Thymus (tissue), 11 donors: Measurements from ENCODE around the gene CCDC152. TPM values are rescaled to one million over a fixed set of nuclear protein-coding genes. Genes with fewer than 3 reads are reported as not detected.
"Not testable (repeated sequence)": the region's sequence is repeated elsewhere in the genome, so short reads cannot be mapped to it uniquely, and the experiment has no call there.

ENCODE experiments used
- DNase-seq, 9 donors: peaks; one replicate each; pipeline ENCODE4 v3.0.0-alpha.2; 2013; ENCODE audit warnings: low spot score in 9 of 9, low read depth in 6 of 9, missing footprints in 1 of 9
- H3K27ac ChIP-seq, 2 donors: one replicate each; pipeline ENCODE4 v1.5.1; 2013; ENCODE audit warnings: control low read depth in 1 of 2, low read depth in 1 of 2, low read length in 1 of 2, mild to moderate bottlenecking in 1 of 2, moderate library complexity in 1 of 2
- H3K27me3 ChIP-seq, 2 donors: one replicate each; pipeline ENCODE4 v1.5.1; 2013; ENCODE audit warnings: low read length in 1 of 2; ENCODE audit not compliant: control insufficient read depth in 2 of 2, insufficient read depth in 1 of 2
- H3K36me3 ChIP-seq, 2 donors: one replicate each; pipeline ENCODE4 v1.5.1; 2013; ENCODE audit warnings: low read length in 1 of 2, mild to moderate bottlenecking in 1 of 2, moderate library complexity in 1 of 2; ENCODE audit not compliant: control insufficient read depth in 2 of 2, insufficient read depth in 2 of 2
- H3K4me1 ChIP-seq, 2 donors: one replicate each; pipeline ENCODE4 v1.5.1; 2013; ENCODE audit warnings: low read length in 2 of 2; ENCODE audit not compliant: control insufficient read depth in 2 of 2, insufficient read depth in 2 of 2
- H3K4me3 ChIP-seq, 2 donors: one replicate each; pipeline ENCODE4 v1.5.1; 2013; ENCODE audit warnings: low read length in 2 of 2, control low read depth in 1 of 2, mild to moderate bottlenecking in 1 of 2
- H3K9me3 ChIP-seq, 2 donors: one replicate each; pipeline ENCODE4 v1.5.1; 2013; ENCODE audit warnings: low read length in 1 of 2, mild to moderate bottlenecking in 1 of 2; ENCODE audit not compliant: control insufficient read depth in 2 of 2, insufficient read depth in 1 of 2
- WGBS: extraction: QIAGEN DNeasy Blood & Tissue Kit; methylation state at CpG from one replicate; pipeline ENCODE4 v1.1.7; 2013; 5-methylcytosine and 5-hydroxymethylcytosine counted together
- polyA plus RNA-seq: library from polyadenylated mRNA; stranded (reverse); fragments of 200-250 nt; gene quantifications from one replicate; pipeline ENCODE4 v1.2.3, GENCODE V29; 2013
- total RNA-seq: library from RNA; stranded (reverse); fragments of 120-200 nt; gene quantifications from one replicate; pipeline ENCODE4 v1.2.4, GENCODE V29; 2013
- donor health status: healthy.

CCDC152 gene
- total and polyA plus RNA-seq, 2 donors: 3.2 to 5.1 TPM

- 98% methylated on average over 25 of the region's 25 CpGs for WGBS
Observed at GRCh38 chr5:42836070-42836769, 79.6 kb downstream of the CCDC152 start.

DNA sequence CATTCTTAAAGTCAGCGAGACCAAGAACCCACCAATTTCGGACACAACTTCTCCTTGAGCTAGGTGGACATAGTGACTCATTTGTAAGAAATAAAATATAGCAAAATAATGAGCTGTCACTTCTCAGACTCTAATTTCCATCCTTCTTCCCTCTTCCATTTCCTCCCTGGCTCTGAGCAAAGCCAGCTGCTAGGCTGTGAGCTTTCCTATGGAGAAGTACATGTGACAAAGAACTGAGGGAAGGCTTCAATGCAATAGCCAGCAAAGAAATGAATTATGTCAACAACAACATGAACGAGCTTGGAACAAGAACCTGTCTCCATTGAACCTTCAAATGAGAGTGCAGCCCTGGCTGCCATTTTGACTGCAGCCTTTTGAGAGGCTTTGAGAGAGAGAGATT, 81.0 kb downstream of the CCDC152 start:
- H3K9me3 ChIP-seq: peaks cover 0 to 7% of the 10 kb centered on the region in 2 donors
- no peak for DNase-seq
- no peaks in the 10 kb centered on the region for H3K27me3 ChIP-seq
- H3K36me3 ChIP-seq: no peaks in the 10 kb centered on the region
- no peak overlapping the region for H3K27ac ChIP-seq
- no peak overlapping the region for H3K4me3 ChIP-seq
- H3K4me1 ChIP-seq: no peaks in the 10 kb centered on the region
- WGBS: 92% methylated on average over 3 of the region's 3 CpGs

More at GRCh38 chr5:42836070-42836769, 79.6 kb downstream of the CCDC152 start:
- Histone ChIP-seq H3K27ac (no peak overlapping the region), H3K36me3 (no peaks in the 10 kb centered on the region), H3K4me1 (no peaks in the 10 kb centered on the region), H3K4me3 (no peak overlapping the region), H3K9me3 (peaks cover 0 to 7% of the 10 kb centered on the region in 2 donors), H3K27me3 (no peaks in the 10 kb centered on the region)
- DNase-seq: no peak

GRCh38 chr5:42839196-42839595, 82.6 kb downstream of the CCDC152 start:
- WGBS: 91% methylated on average over 3 of the region's 3 CpGs
- Histone ChIP-seq H3K9me3 (peaks cover 0 to 7% of the 10 kb centered on the region in 2 donors), H3K36me3 (no peaks in the 10 kb centered on the region), H3K27me3 (no peaks in the 10 kb centered on the region), H3K4me1 (no peaks in the 10 kb centered on the region), H3K4me3 (no peak overlapping the region), H3K27ac (no peak overlapping the region)
- no peak for DNase-seq

GRCh38 chr5:42840269-42840668, 83.7 kb downstream of the CCDC152 start:
- peak in 3 of 9 donors; percentile 2 to 14 (median 3) for DNase-seq
- Histone ChIP-seq H3K4me1 (no peaks in the 10 kb centered on the region), H3K36me3 (no peaks in the 10 kb centered on the region), H3K4me3 (no peak overlapping the region), H3K9me3 (peaks cover 0 to 7% of the 10 kb centered on the region in 2 donors), H3K27me3 (no peaks in the 10 kb centered on the region), H3K27ac (peak overlapping the region in 1 of 2 donors; percentile 53)
- WGBS: 48% methylated on average over 6 of the region's 6 CpGs

GRCh38 chr5:42840842-42841567, 84.4 kb downstream of the CCDC152 start:
- WGBS: 94% methylated on average over 5 of the region's 5 CpGs
- Histone ChIP-seq H3K4me3 (no peak overlapping the region), H3K27me3 (no peaks in the 10 kb centered on the region), H3K9me3 (peaks cover 0 to 6% of the 10 kb centered on the region in 2 donors), H3K27ac (no peak overlapping the region), H3K36me3 (no peaks in the 10 kb centered on the region), H3K4me1 (no peaks in the 10 kb centered on the region)
- no peak for DNase-seq

- H3K4me3 ChIP-seq: no peak overlapping the region
- H3K36me3 ChIP-seq: no peaks in the 10 kb centered on the region
- H3K4me1 ChIP-seq: no peaks in the 10 kb centered on the region
- no peaks in the 10 kb centered on the region for H3K27me3 ChIP-seq
- no peak for DNase-seq
- WGBS: 93% methylated on average over 4 of the region's 4 CpGs
- H3K9me3 ChIP-seq: no peaks in the 10 kb centered on the region
- no peak overlapping the region for H3K27ac ChIP-seq
Observed at GRCh38 chr5:42842921-42843641, 86.5 kb downstream of the CCDC152 start.

GRCh38 chr5:42843675-42844292, 87.2 kb downstream of the CCDC152 start:
- no peak for DNase-seq
- Histone ChIP-seq H3K27me3 (no peaks in the 10 kb centered on the region), H3K36me3 (no peaks in the 10 kb centered on the region), H3K9me3 (no peaks in the 10 kb centered on the region), H3K27ac (no peak overlapping the region), H3K4me3 (no peak overlapping the region), H3K4me1 (no peaks in the 10 kb centered on the region)
- WGBS: 86% methylated on average over 3 of the region's 3 CpGs

DNA sequence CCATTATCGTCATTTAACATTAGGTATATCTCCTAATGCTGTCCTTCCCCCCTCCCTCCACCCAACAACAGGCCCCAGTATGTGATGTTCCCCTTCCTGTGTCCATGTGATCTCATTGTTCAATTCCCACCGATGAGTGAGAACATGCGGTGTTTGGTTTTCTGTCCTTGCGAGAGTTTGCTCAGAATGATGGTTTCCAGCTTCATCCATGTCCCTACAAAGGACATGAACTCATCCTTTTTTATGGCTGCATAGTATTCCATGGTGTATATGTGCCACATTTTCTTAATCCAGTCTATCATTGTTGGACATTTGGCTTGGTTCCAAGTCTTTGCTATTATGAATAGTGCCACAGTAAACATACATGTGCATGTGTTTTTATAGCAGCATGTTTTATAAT, 87.8 kb downstream of the CCDC152 start:
- 98% methylated on average over 4 of the region's 4 CpGs for WGBS
- not testable (repeated sequence) for H3K27ac ChIP-seq

More for the DNA sequence above, 87.8 kb downstream of the CCDC152 start:
- not testable (repeated sequence) for H3K4me1 ChIP-seq, H3K4me3 ChIP-seq, H3K27me3 ChIP-seq, DNase-seq, H3K9me3 ChIP-seq, H3K36me3 ChIP-seq
